Effector memory CD4-positive, alpha-beta T cell (primary cell): ENCODE data around the gene REXO5.

Experiments
- DNase-seq, 3 donors: peaks; one replicate each; pipeline ENCODE4 v3.0.0-alpha.2; 2020
- H3K27ac ChIP-seq: 2 replicates; pipeline ENCODE4 v1.7.0; 2013; ENCODE audit warnings: mild to moderate bottlenecking, low read length, moderate library complexity; ENCODE audit not compliant: insufficient read depth, poor library complexity, severe bottlenecking
- H3K27me3 ChIP-seq: replicated peaks from 2 replicates; pipeline ENCODE4 v1.7.0; 2013; ENCODE audit warnings: mild to moderate bottlenecking, low read length; ENCODE audit not compliant: insufficient read depth, control insufficient read depth, poor library complexity, severe bottlenecking
- H3K36me3 ChIP-seq: 2 replicates; pipeline ENCODE4 v1.7.0; 2013; ENCODE audit warnings: mild to moderate bottlenecking, low read length, moderate library complexity; ENCODE audit not compliant: control insufficient read depth, insufficient read depth
- H3K4me1 ChIP-seq: 2 replicates; pipeline ENCODE4 v1.7.0; 2013; ENCODE audit warnings: low read length, mild to moderate bottlenecking; ENCODE audit not compliant: control insufficient read depth, insufficient read depth, poor library complexity, severe bottlenecking
- H3K4me3 ChIP-seq: 2 replicates; pipeline ENCODE4 v1.7.0; 2013; ENCODE audit warnings: low read length, low read depth, mild to moderate bottlenecking; ENCODE audit not compliant: insufficient read depth, poor library complexity, severe bottlenecking
- H3K9me3 ChIP-seq: 2 replicates; pipeline ENCODE4 v1.7.0; 2013; ENCODE audit warnings: mild to moderate bottlenecking, low read length, moderate library complexity; ENCODE audit not compliant: control insufficient read depth

REXO5 gene

DNA sequence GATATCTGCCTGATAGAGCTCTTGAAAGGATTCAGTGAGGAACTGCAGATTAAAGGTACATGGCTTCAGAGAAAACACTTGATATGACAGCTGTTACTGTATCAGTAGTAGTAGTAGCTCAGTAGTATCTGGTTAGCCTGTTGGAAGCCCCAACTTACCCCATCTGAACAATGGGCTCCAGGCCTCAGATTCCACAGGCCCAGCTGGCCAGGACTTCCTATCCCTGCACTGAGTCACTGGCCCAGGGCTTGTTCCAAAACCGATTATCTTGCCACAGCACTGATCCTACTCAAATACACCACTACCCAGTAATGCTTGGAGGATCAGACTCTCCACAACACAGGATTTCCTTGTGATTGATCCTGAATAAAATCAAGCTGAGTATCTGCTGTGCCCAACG lies 61.3 kb downstream of the REXO5 start:
- Histone ChIP-seq H3K4me1 (no peaks in the 10 kb centered on the region), H3K36me3 (no peaks in the 10 kb centered on the region)

DNA sequence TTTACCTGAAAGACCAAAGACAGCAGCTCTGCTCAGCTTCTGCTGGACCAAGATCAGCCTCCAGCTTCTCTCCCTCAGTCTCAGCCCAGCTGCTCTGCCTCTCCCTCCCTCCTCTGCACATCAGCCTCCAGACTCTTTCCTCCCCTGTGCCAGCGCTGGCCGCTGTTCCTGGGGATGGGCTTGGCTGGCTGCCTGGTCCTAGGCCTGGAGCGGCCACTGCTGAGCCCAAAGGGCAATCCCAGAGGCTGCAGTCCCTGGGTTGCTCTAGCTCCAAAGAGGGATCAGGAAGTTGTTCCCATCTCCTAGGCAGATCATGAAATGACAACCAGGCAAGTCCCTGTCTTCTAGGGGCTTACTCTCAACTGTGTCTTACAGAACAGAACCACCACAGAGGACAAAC lies 62.6 kb downstream of the REXO5 start:
- no peaks in the 10 kb centered on the region for H3K36me3 ChIP-seq
- no peak overlapping the region for H3K4me3 ChIP-seq
- H3K9me3 ChIP-seq, result no peaks in the 10 kb centered on the region
- H3K4me1 ChIP-seq, result peaks cover 6% of the 10 kb centered on the region
- H3K27ac ChIP-seq, result no peak overlapping the region
- no peak for DNase-seq
- H3K27me3 ChIP-seq, result no peaks in the 10 kb centered on the region

More for the DNA sequence above, 61.3 kb downstream of the REXO5 start:
- Histone ChIP-seq H3K9me3 (no peaks in the 10 kb centered on the region), H3K4me3 (no peak overlapping the region), H3K27me3 (no peaks in the 10 kb centered on the region), H3K27ac (no peak overlapping the region)
- DNase-seq, result no peak

DNA sequence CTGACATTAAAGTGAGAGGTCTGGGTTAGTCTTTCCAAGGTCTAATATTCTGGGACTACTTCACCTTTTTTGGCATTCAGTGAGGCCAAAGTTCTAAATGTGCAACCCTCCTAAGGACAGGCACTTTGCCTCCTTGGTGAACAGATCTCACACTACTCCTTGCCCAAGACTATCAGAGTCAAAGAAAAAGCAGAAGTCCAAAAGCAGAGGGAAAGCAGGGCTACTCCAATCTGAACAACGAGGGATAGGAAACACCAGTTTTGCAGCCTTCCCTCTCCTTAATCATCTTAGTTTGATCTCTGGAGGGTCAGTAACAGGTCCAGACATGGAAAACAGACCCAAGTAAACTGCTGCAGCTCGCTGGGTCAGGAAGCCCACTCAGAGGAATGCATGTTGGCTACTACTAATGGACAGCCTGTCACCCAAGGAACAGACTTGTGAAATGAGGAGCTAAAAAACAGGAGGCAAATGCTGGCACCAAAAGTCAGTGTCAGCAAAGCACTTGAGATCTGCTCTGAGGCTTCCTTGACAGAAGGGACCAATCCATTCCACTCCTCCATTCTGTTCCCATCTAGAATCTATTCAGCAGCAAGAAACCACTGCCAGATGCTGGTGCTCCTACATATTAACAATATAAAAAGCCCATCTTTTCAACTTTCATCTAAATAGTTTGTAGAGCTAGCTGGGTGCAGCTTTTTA lies 63.9 kb downstream of the REXO5 start:
- Histone ChIP-seq H3K9me3 (no peaks in the 10 kb centered on the region), H3K4me3 (no peak overlapping the region), H3K27ac (no peak overlapping the region), H3K4me1 (peaks cover 10% of the 10 kb centered on the region), H3K36me3 (no peaks in the 10 kb centered on the region), H3K27me3 (no peaks in the 10 kb centered on the region)
- DNase-seq, result no peak

DNA sequence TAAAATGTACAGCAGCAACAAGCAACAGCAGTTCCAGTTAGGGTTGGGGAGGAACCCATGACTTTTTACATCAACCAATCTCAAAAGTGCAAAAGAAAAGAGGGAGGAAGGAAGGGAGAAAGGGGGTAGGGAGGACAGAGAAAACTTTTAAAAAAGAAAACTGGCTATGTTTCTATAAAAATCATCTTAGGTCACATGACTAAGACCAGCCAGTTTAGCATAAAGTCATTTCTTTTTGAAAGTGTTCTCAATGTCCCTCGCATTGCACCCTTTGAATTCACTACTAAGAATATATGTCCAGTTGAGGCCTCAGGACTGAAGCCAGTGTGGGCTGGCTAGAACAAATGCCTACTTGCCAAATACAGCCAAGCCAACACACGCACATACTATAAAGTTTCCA lies 64.9 kb downstream of the REXO5 start:
- Histone ChIP-seq H3K27ac (no peak overlapping the region), H3K36me3 (no peaks in the 10 kb centered on the region), H3K4me1 (peaks cover 10% of the 10 kb centered on the region), H3K9me3 (no peaks in the 10 kb centered on the region), H3K27me3 (no peaks in the 10 kb centered on the region), H3K4me3 (no peak overlapping the region)
- DNase-seq, result no peak

DNA sequence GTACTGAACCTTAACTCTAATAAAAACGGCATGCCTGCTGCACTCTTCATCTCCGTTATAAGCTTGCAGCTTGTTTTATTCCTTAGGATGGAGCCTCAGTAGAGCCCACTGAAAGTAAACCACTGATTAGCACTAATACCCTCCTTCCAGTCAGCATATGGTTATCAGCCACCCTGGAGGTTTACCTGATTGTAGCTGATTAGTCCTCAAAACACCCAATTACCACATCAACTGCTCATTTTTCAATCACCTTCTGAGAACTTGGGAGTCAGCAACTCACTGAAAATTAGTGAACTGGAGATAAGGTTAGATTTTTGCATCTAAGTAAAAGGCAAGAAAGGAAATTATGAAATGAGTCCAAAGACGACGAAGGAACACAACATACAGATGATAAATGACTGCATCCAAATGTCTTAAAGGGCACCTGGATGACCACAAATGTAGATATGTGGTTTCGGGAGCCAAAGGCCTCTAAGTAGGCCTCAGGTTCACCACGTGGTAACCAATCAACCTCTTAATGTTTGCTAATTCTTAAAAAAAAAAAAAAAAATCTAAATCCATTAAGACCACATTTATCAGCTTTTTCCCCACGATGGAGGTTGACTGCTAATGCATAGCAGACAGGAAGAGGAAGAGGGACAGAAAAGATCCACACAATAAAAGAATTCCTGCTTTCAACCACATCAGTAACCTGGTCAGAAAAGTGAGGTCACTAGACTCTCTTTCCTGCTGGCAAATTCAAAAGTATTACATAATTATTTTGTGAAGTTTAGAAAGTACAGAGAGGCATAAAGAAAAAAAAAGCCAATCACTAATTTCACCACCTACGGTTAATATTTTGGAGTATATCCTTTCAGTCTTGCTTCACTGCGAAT lies 65.9 kb downstream of the REXO5 start:
- peaks cover 10% of the 10 kb centered on the region for H3K4me1 ChIP-seq
- H3K4me3 ChIP-seq, result no peak overlapping the region
- H3K9me3 ChIP-seq, result no peaks in the 10 kb centered on the region
- H3K27ac ChIP-seq, result no peak overlapping the region
- no peaks in the 10 kb centered on the region for H3K36me3 ChIP-seq
- no peaks in the 10 kb centered on the region for H3K27me3 ChIP-seq
- DNase-seq, result no peak

- H3K27me3 ChIP-seq, result no peaks in the 10 kb centered on the region
- DNase-seq, result no peak
- no peak overlapping the region for H3K4me3 ChIP-seq
- H3K36me3 ChIP-seq, result no peaks in the 10 kb centered on the region
- no peaks in the 10 kb centered on the region for H3K9me3 ChIP-seq
- peak overlapping the region; percentile 48 for H3K27ac ChIP-seq
- H3K4me1 ChIP-seq, result peaks cover 10% of the 10 kb centered on the region
Observed at GRCh38 chr16:20873331-20873730, 67.0 kb downstream of the REXO5 start.

GRCh38 chr16:20874088-20874581 lies 67.8 kb downstream of the REXO5 start:
- Histone ChIP-seq H3K27ac (peak overlapping the region; percentile 48), H3K4me1 (peaks cover 10% of the 10 kb centered on the region), H3K27me3 (no peaks in the 10 kb centered on the region), H3K9me3 (no peaks in the 10 kb centered on the region), H3K4me3 (peak overlapping the region; percentile 3), H3K36me3 (no peaks in the 10 kb centered on the region)
- no peak for DNase-seq

- Histone ChIP-seq H3K4me3 (no peak overlapping the region), H3K36me3 (no peaks in the 10 kb centered on the region), H3K27ac (no peak overlapping the region), H3K9me3 (no peaks in the 10 kb centered on the region), H3K27me3 (no peaks in the 10 kb centered on the region), H3K4me1 (peaks cover 10% of the 10 kb centered on the region)
- no peak for DNase-seq
Observed at GRCh38 chr16:20875355-20875650, 69.0 kb downstream of the REXO5 start.

DNA sequence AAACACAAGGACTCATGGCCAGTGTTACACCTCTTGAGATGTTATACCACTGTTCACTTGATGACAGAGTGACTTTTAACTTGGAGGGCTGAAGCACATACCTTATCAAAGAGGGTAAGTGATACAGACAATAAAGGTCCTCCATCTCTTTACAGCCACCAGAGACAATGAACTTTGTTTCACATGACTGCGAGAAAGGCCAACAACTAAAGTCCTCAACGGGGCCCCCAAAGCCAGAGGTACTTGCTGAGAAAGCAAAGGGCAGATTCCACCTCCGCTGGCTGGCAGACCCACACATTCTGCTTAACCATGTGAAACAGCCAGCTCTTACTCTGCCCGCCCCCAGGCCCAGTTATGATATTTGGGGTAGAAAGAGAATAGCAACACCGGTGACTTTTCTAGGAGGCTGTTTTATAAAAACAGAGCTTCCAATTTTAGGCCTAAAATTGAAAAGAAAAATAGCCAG lies 72.4 kb downstream of the REXO5 start:
- peaks cover 6% of the 10 kb centered on the region for H3K4me1 ChIP-seq
- no peak overlapping the region for H3K4me3 ChIP-seq
- H3K9me3 ChIP-seq, result no peaks in the 10 kb centered on the region
- no peak for DNase-seq
- no peak overlapping the region for H3K27ac ChIP-seq
- no peaks in the 10 kb centered on the region for H3K36me3 ChIP-seq
- H3K27me3 ChIP-seq, result no peaks in the 10 kb centered on the region
